ENCODE results near the gene ANKRD34A.

The ANKRD34A gene

GRCh38 chr1:145918992-145919939 is 45.1 kb downstream of the ANKRD34A start:
- Mint-ChIP-seq H3K9me3 (no peaks in the 10 kb centered on the region), H3K27ac (peak overlapping the region; percentile 94), H3K4me1 (peaks cover 41% of the 10 kb centered on the region), H3K36me3 (peaks cover 69% of the 10 kb centered on the region), H3K4me3 (peak overlapping the region; percentile 94)
- ATAC-seq, result peak; percentile 92
- DNase-seq (ENCODE audit: low spot score in 2 of 2), result no peak

GRCh38 chr1:145918144-145918991 is 46.0 kb downstream of the ANKRD34A start, which contains the start of gene PEX11B:
Gene PEX11B (minus strand): TSS chr1:145918717. CDS start chr1:145918688, 29 bp downstream.
- peaks cover 41% of the 10 kb centered on the region for H3K4me1 Mint-ChIP-seq

GRCh38 chr1:145917595-145917994 is 46.8 kb downstream of the ANKRD34A start:
- Mint-ChIP-seq H3K4me3 (peak overlapping the region; percentile 94), H3K36me3 (peaks cover 62% of the 10 kb centered on the region), H3K4me1 (peaks cover 41% of the 10 kb centered on the region), H3K9me3 (no peaks in the 10 kb centered on the region), H3K27ac (peak overlapping the region; percentile 94)
- no peak for DNase-seq (ENCODE audit: low spot score in 2 of 2)
- no peak for ATAC-seq

More at GRCh38 chr1:145918144-145918991, 46.0 kb downstream of the ANKRD34A start, which contains the start of gene PEX11B:
- Mint-ChIP-seq H3K4me3 (peak within 1 kb of the TSS; percentile 94), H3K9me3 (no peaks in the 10 kb centered on the region), H3K36me3 (peaks cover 63% of the 10 kb centered on the region), H3K27ac (peak within 1 kb of the TSS; percentile 94)
- ATAC-seq (peak; percentile 96), DNase-seq (ENCODE audit: low spot score in 2 of 2) (peak; percentile 78 to 94)

GRCh38 chr1:145916745-145917144 is 47.6 kb downstream of the ANKRD34A start:
- Mint-ChIP-seq H3K9me3 (no peaks in the 10 kb centered on the region), H3K27ac (peak overlapping the region; percentile 68), H3K4me1 (peaks cover 41% of the 10 kb centered on the region), H3K4me3 (peak overlapping the region; percentile 94), H3K36me3 (peaks cover 61% of the 10 kb centered on the region)
- ATAC-seq (no peak), DNase-seq (ENCODE audit: low spot score in 2 of 2) (no peak)

GRCh38 chr1:145912128-145912641 is 52.2 kb downstream of the ANKRD34A start:
- DNase-seq (ENCODE audit: low spot score in 2 of 2) (no peak), ATAC-seq (no peak)
- Mint-ChIP-seq H3K27ac (peak overlapping the region; percentile 49), H3K4me1 (peaks cover 15% of the 10 kb centered on the region), H3K36me3 (peaks cover 66% of the 10 kb centered on the region), H3K9me3 (no peaks in the 10 kb centered on the region), H3K4me3 (no peak overlapping the region)

Measured in stimulated activated effector memory CD8-positive, alpha-beta T cell treated with anti-CD3 and anti-CD28 coated beads, Interleukin-12 subunit alpha, Interleukin-12 subunit beta, amount 100 ng/mL, for 72 hours (primary cell).